Right atrium auricular region (tissue), 2 donors: ENCODE data around the gene NTRK3. TPM values are rescaled to one million over a fixed set of nuclear protein-coding genes. Genes with fewer than 3 reads are reported as not detected.

ENCODE experiments used
- DNase-seq: peaks from one replicate; pipeline ENCODE4 v3.0.0-alpha.2; 2019; ENCODE audit warnings: low spot score
- H3K27ac ChIP-seq, 2 donors: fragments of 200-600 bp; sonication (generic); 1 replicate in 1 of 2; 2 replicates in 1 of 2; pipeline ENCODE4 v1.5.1; 2016 to 2019
- H3K27me3 ChIP-seq, 2 donors: fragments of 200-600 bp; sonication (generic); one replicate each; pipeline versions ENCODE4 v1.5.1 to v1.6.0; 2017 to 2019
- H3K36me3 ChIP-seq: fragments of 200-600 bp; sonication (generic); one replicate; pipeline ENCODE4 v1.5.1; 2016
- H3K4me1 ChIP-seq, 2 donors: fragments of 200-600 bp; sonication (generic); one replicate each; pipeline versions ENCODE4 v1.5.1 to v1.6.0; 2017 to 2019
- H3K4me3 ChIP-seq, 2 donors: fragments of 200-600 bp; sonication (generic); 1 replicate in 1 of 2; 2 replicates in 1 of 2; pipeline ENCODE4 v1.5.1; 2017 to 2019; ENCODE audit warnings: mild to moderate bottlenecking in 1 of 2, moderate library complexity in 1 of 2
- H3K9me3 ChIP-seq, 2 donors: fragments of 200-600 bp; sonication (generic); one replicate each; pipeline ENCODE4 v1.5.1; 2019
- CTCF ChIP-seq, 2 donors: fragments of 200-600 bp; sonication (generic); IDR thresholded peaks; one replicate each; pipeline ENCODE4 v1.5.1; 2019; ENCODE audit warnings: antibody characterized with exemption in 2 of 2
- total RNA-seq, 2 donors: library from RNA; depleted of rRNA; stranded (reverse); fragments of >200 nt; gene quantifications; one replicate each; pipeline ENCODE4 v1.1.0, GENCODE V29; 2016

The NTRK3 gene
- total RNA-seq, 2 donors from 2014 or later = 1.5 to 4.5 TPM

GRCh38 chr15:87924433-87924832, 332.1 kb downstream of the NTRK3 start:
- Histone ChIP-seq H3K36me3 (no peaks in the 10 kb centered on the region), H3K27me3 (no peaks in the 10 kb centered on the region), H3K4me3 (no peak overlapping the region), H3K27ac (no peak overlapping the region), H3K9me3 (no peaks in the 10 kb centered on the region), H3K4me1 (no peaks in the 10 kb centered on the region)
- DNase-seq = no peak
- TF ChIP-seq CTCF (IDR thresholded peaks at IDR 0.05) = no peak

- Histone ChIP-seq H3K36me3 (no peaks in the 10 kb centered on the region), H3K9me3 (no peaks in the 10 kb centered on the region), H3K4me1 (no peaks in the 10 kb centered on the region), H3K27ac (no peak overlapping the region), H3K4me3 (no peak overlapping the region), H3K27me3 (no peaks in the 10 kb centered on the region)
- no peak for DNase-seq
- TF ChIP-seq CTCF (IDR thresholded peaks at IDR 0.05) = no peak
Measured at GRCh38 chr15:87919064-87919463, 337.5 kb downstream of the NTRK3 start.

DNA sequence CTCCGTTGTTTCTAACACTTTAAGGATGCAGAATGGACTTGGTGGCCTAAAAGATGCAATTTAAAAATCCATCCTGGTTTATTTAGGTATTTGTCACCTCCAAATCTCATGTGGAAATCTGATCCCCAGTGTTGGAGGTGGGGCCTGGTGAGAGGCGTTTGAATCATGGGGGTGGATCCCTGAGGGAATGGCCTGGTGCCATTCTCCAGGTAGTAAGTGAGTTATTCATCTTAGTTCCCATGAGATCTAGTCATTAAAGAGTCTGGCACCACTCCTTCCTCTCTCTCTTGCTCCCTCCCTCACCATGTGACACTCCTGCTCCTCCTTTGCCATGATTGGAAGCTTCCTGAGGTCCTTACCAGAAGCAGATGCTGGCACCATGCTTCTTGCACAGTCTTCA, 339.1 kb downstream of the NTRK3 start:
- no peak for TF ChIP-seq CTCF (IDR thresholded peaks at IDR 0.05)
- Histone ChIP-seq H3K4me3 (no peak overlapping the region), H3K9me3 (no peaks in the 10 kb centered on the region), H3K36me3 (no peaks in the 10 kb centered on the region), H3K27ac (no peak overlapping the region), H3K4me1 (no peaks in the 10 kb centered on the region), H3K27me3 (no peaks in the 10 kb centered on the region)
- no peak for DNase-seq

- H3K27ac ChIP-seq = no peak overlapping the region
Measured at GRCh38 chr15:87916208-87916607, 340.3 kb downstream of the NTRK3 start.

DNA sequence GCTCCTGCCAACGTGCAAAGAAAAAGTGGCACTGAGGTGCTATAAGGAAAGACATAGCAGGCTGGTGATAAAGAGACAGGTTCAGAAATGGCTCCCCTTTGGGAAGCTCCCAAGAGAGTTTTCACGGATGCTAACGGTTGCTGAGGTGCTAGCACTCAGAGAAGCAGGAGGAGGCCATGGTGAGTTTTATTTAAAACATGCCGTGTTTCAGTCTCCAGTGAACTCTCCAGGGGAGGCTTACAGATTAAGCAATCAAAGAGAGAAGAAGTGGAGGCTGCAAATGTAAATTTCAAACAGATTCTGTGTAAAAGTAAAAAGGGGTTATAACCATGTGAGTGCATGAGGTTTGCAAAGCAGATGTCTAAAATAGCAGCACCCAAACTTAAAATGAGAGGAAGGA, 346.2 kb downstream of the NTRK3 start:
- no peaks in the 10 kb centered on the region for H3K27me3 ChIP-seq
- H3K4me1 ChIP-seq = no peaks in the 10 kb centered on the region
- H3K27ac ChIP-seq = no peak overlapping the region
- no peaks in the 10 kb centered on the region for H3K36me3 ChIP-seq
- no peak for DNase-seq
- no peaks in the 10 kb centered on the region for H3K9me3 ChIP-seq
- no peak for TF ChIP-seq CTCF (IDR thresholded peaks at IDR 0.05)
- no peak overlapping the region for H3K4me3 ChIP-seq

More at GRCh38 chr15:87916208-87916607, 340.3 kb downstream of the NTRK3 start:
- no peak for DNase-seq
- Histone ChIP-seq H3K4me1 (no peaks in the 10 kb centered on the region), H3K27me3 (no peaks in the 10 kb centered on the region), H3K9me3 (no peaks in the 10 kb centered on the region), H3K4me3 (no peak overlapping the region), H3K36me3 (no peaks in the 10 kb centered on the region)
- no peak for TF ChIP-seq CTCF (IDR thresholded peaks at IDR 0.05)

GRCh38 chr15:87907676-87908446, 348.7 kb downstream of the NTRK3 start:
- TF ChIP-seq CTCF (IDR thresholded peaks at IDR 0.05) = no peak
- Histone ChIP-seq H3K27me3 (no peaks in the 10 kb centered on the region), H3K4me1 (no peaks in the 10 kb centered on the region), H3K27ac (no peak overlapping the region), H3K4me3 (no peak overlapping the region), H3K36me3 (no peaks in the 10 kb centered on the region), H3K9me3 (no peaks in the 10 kb centered on the region)
- no peak for DNase-seq
